Gastroesophageal sphincter (tissue), 3 donors: ENCODE measurements around the gene SANBR.

Source experiments
- EP300 ChIP-seq: sonication (generic); formaldehyde crosslinking; IDR thresholded peaks from one replicate; pipeline ENCODE4 v1.6.1; 2017; ENCODE audit warnings: antibody characterized with exemption, mild to moderate bottlenecking
- POLR2A ChIP-seq, 2 donors: fragments of 450-650 bp; IDR thresholded peaks; one replicate each; pipeline ENCODE4 v1.6.1; 2017; ENCODE audit warnings: antibody characterized with exemption in 2 of 2, mild to moderate bottlenecking in 2 of 2, moderate library complexity in 1 of 2
- POLR2AphosphoS5 ChIP-seq: sonication (generic); formaldehyde crosslinking; IDR thresholded peaks from one replicate; pipeline ENCODE4 v1.6.1; 2017; ENCODE audit warnings: antibody characterized with exemption
- TF ChIP-seq, protein P1 (sequence below), 4 experiments: fragments of 200-600 bp in 2 of 4; fragments of 450-650 bp in 2 of 4; sonication (generic) in 1 of 4; IDR thresholded peaks; one replicate each; pipeline ENCODE4 v1.5.1; 2017 to 2019; ENCODE audit warnings: antibody characterized with exemption in 4 of 4, mild to moderate bottlenecking in 2 of 4, moderate library complexity in 2 of 4

DNA sequence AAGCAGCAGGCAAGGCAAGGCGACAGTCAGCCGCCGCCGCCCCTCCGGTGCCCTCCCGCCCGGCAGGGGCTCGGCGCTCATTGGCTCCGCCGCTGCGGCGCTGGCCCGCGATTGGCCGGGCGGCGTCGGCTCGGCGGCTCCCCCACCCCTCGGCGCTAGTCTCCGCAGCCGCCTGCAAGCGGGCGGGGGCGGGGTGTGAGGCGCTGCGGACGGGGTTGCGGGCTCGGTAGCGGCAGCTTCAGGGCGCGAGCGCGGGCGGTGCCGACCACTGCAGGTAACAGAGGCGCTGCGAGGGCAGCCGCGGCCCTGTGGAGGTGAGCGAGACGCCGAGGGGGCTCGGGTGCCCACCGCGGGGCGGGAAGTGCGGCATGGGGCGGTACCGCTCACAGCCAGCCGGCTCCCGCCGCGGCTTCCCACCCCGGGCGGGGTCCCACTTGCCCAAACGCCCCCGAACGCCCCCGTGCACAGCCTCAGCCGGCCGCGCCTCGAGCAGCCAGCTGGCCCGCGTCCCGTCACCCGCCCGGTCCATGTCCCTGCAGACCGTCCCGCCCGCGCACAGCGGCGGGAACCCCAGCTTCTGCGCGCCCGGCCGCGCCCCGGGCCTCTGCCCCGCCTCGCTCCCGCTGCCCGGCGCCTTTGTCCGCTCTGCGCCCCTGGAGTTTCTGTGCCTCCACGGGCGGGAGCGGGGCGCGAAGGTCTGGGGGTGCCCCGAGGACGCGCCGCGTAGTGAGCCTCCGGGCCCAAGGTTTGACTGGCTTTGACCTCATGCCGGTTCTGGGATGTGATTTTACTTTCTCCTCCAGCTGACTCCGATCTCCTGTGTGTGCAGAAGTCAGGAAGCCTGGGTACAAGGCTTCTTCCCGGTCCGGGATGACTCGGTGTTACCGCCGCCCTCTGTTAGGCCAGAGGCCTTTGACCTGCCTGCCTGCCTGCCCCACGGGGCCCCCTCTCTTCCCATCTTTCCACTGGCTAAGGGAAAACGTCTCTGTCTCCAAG lies at the start of gene SANBR:
- TF ChIP-seq POLR2AphosphoS5 (peak; percentile 53), POLR2A (IDR thresholded peaks at IDR 0.05) (peak in 1 of 2 donors; percentile 34), EP300 (no peak)
- TF ChIP-seq, protein P1, sequence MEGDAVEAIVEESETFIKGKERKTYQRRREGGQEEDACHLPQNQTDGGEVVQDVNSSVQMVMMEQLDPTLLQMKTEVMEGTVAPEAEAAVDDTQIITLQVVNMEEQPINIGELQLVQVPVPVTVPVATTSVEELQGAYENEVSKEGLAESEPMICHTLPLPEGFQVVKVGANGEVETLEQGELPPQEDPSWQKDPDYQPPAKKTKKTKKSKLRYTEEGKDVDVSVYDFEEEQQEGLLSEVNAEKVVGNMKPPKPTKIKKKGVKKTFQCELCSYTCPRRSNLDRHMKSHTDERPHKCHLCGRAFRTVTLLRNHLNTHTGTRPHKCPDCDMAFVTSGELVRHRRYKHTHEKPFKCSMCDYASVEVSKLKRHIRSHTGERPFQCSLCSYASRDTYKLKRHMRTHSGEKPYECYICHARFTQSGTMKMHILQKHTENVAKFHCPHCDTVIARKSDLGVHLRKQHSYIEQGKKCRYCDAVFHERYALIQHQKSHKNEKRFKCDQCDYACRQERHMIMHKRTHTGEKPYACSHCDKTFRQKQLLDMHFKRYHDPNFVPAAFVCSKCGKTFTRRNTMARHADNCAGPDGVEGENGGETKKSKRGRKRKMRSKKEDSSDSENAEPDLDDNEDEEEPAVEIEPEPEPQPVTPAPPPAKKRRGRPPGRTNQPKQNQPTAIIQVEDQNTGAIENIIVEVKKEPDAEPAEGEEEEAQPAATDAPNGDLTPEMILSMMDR (IDR thresholded peaks at IDR 0.05) = peak in 1 of 4 experiments; percentile 15
